ENCODE data around the gene COQ10B. TPM values are rescaled to one million over a fixed set of nuclear protein-coding genes. Genes with fewer than 3 reads are reported as not detected.
"Not testable (repeated sequence)": the region's sequence is repeated elsewhere in the genome, so short reads cannot be mapped to it uniquely, and the experiment has no call there.

Gene COQ10B
- total RNA-seq, 6 experiments from 2014 or later = 11.7 to 23.7 (median 17.1) TPM

- TF ChIP-seq CTCF (IDR thresholded peaks at IDR 0.05) (no peak), POLR2A (IDR thresholded peaks at IDR 0.05) (no peak)
- ATAC-seq (peak in 2 of 4 donors; percentile 15 to 18), DNase-seq (no peak)
- H3K4me3 ChIP-seq = no peak overlapping the region
- H3K27ac ChIP-seq = peak overlapping the region in 1 of 3 donors; percentile 3
- no peaks in the 10 kb centered on the region for H3K27me3 ChIP-seq
- 83% methylated on average over 1 of the region's 9 CpGs for WGBS (ENCODE audit: insufficient coverage, low coverage, low lambda C conversion rate, missing lambda C conversion rate)
- H3K36me3 ChIP-seq = peaks cover 0 to 32% (median 6%) of the 10 kb centered on the region in 4 donors
- peaks cover 0 to 11% (median 0%) of the 10 kb centered on the region in 4 donors for H3K4me1 ChIP-seq
- intact Hi-C loops (cut with DNase I) = loop anchor here in 1 of 2 donors (10.0 kb wide), 1 partner anchor 76 kb away; no protein-coding TSS in a partner anchor
- no peaks in the 10 kb centered on the region for H3K9me3 ChIP-seq
These were observed 27.0 kb downstream of the COQ10B start for GRCh38 chr2:197480165-197481036.

GRCh38 chr2:197484248-197484647 lies 30.9 kb downstream of the COQ10B start:
- not testable (repeated sequence) for H3K27ac ChIP-seq, DNase-seq, ATAC-seq, H3K9me3 ChIP-seq, H3K4me3 ChIP-seq, H3K27me3 ChIP-seq
- intact Hi-C loops (cut with DNase I) = loop anchor here in 1 of 2 donors (10.0 kb wide), 1 partner anchor 79 kb away; no protein-coding TSS in a partner anchor
- peaks cover 7 to 37% (median 24%) of the 10 kb centered on the region in 4 donors for H3K36me3 ChIP-seq
- WGBS (ENCODE audit: insufficient coverage, low coverage, low lambda C conversion rate, missing lambda C conversion rate) = 93% methylated on average over 3 of the region's 3 CpGs
- peaks cover 0 to 11% (median 0%) of the 10 kb centered on the region in 4 donors for H3K4me1 ChIP-seq

DNA sequence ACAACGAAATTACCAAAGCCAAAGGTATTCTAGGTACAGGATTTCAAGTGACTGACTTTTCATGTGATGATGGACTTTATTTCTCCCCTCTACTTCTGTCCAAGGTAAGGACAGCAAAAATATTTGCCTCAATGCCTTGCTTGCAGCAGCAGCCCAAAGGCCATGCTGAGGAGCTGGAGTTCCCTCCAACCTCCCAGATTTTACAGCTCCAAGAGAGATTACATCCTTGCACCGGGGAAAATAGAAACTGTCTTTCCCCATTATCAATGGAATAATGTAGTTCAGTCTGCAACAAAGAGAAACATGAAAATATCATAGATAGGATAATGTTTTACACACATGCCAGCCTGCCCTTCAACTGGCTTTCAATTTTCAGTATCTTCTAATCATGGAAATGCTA lies 32.8 kb downstream of the COQ10B start:
- Histone ChIP-seq H3K4me3 (no peak overlapping the region), H3K27me3 (no peaks in the 10 kb centered on the region), H3K4me1 (peaks cover 0 to 9% (median 0%) of the 10 kb centered on the region in 4 donors), H3K36me3 (peaks cover 12 to 56% (median 33%) of the 10 kb centered on the region in 4 donors), H3K9me3 (no peaks in the 10 kb centered on the region), H3K27ac (no peak overlapping the region)
- DNase-seq (no peak), ATAC-seq (no peak)
- TF ChIP-seq CTCF (IDR thresholded peaks at IDR 0.05) = no peak
- TF ChIP-seq POLR2A (IDR thresholded peaks at IDR 0.05) = no peak
- intact Hi-C loops (cut with DNase I) = loop anchor here in 1 of 2 donors (10.0 kb wide), 1 partner anchor 81 kb away; no protein-coding TSS in a partner anchor
- WGBS (ENCODE audit: insufficient coverage, low coverage, low lambda C conversion rate, missing lambda C conversion rate) = 94% methylated on average over 2 of the region's 2 CpGs

DNA sequence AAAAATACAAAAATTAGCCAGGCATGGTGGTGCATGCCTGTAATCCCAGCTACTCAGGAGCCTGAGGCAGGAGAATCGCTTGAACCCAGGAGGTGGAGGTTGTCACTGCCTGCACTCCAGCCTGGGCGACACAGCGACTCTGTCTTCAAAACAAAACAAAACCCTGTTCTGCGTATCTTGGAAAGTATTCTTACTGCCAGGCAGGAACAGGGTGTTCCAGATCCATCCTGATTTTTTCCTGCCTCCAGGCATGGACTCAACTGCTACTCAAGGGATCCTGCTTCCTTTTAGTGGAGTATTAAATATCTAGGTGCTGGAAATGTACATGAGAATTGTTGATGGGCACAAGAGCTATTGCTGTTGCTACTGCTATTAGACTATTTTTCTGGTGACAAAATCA lies 34.0 kb downstream of the COQ10B start:
- no peak for TF ChIP-seq POLR2A (IDR thresholded peaks at IDR 0.05)
- DNase-seq (no peak), ATAC-seq (no peak)
- H3K36me3 ChIP-seq = peaks cover 17 to 68% (median 44%) of the 10 kb centered on the region in 4 donors
- H3K27ac ChIP-seq = no peak overlapping the region
- no peaks in the 10 kb centered on the region for H3K4me1 ChIP-seq
- no peaks in the 10 kb centered on the region for H3K9me3 ChIP-seq
- 90% methylated on average over 4 of the region's 4 CpGs for WGBS (ENCODE audit: insufficient coverage, low coverage, low lambda C conversion rate, missing lambda C conversion rate)
- H3K27me3 ChIP-seq = no peaks in the 10 kb centered on the region
- intact Hi-C loops (cut with DNase I) = loop anchor here in 1 of 2 donors (10.0 kb wide), 1 partner anchor 83 kb away; no protein-coding TSS in a partner anchor
- no peak overlapping the region for H3K4me3 ChIP-seq

DNA sequence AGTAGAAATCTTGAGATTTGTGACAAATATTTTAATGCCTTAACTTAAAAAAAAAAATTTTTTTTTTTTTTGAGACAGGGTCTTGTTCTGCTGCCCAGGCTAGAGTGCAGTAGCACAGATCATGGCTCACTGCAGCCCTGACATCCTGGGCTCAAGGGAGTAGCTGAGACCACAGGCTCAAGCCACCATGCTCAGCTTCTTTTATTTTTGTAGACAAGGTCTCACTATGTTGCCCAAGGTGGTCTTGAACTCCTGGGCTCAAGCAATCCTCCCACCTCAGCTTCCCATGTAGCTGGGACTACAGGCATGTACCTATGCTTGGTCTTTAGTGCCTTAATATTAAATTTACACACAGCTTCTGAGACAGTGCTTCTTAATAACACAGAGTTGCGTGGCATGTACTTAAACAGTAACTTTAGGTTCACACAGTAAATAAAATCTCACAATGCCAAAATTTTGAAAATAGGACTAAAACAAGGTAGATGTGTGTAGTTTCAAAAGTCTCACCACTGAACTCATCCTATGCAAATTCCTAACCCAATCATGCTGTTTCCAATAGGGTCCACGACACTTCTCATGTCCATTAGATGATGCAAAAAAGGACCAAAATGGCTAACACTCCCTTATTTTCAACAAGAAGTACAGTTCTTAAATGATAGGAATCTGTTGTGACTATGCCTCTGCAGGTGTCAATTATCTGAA lies 42.2 kb downstream of the COQ10B start:
- no peak for DNase-seq
- Histone ChIP-seq H3K4me3 (no peak overlapping the region), H3K36me3 (peaks cover 13 to 72% (median 43%) of the 10 kb centered on the region in 4 donors), H3K4me1 (peaks cover 0 to 20% (median 3%) of the 10 kb centered on the region in 4 donors), H3K27ac (no peak overlapping the region), H3K27me3 (no peaks in the 10 kb centered on the region), H3K9me3 (no peaks in the 10 kb centered on the region)
- no peak for TF ChIP-seq POLR2A (IDR thresholded peaks at IDR 0.05)
- no peak for TF ChIP-seq CTCF (IDR thresholded peaks at IDR 0.05)
- intact Hi-C loops (cut with DNase I) = no loop called here
- ATAC-seq = no peak
- WGBS (ENCODE audit: insufficient coverage, low coverage, low lambda C conversion rate, missing lambda C conversion rate) = 91% methylated on average over 2 of the region's 2 CpGs
